ENCODE data around the gene NOP58.

DNA sequence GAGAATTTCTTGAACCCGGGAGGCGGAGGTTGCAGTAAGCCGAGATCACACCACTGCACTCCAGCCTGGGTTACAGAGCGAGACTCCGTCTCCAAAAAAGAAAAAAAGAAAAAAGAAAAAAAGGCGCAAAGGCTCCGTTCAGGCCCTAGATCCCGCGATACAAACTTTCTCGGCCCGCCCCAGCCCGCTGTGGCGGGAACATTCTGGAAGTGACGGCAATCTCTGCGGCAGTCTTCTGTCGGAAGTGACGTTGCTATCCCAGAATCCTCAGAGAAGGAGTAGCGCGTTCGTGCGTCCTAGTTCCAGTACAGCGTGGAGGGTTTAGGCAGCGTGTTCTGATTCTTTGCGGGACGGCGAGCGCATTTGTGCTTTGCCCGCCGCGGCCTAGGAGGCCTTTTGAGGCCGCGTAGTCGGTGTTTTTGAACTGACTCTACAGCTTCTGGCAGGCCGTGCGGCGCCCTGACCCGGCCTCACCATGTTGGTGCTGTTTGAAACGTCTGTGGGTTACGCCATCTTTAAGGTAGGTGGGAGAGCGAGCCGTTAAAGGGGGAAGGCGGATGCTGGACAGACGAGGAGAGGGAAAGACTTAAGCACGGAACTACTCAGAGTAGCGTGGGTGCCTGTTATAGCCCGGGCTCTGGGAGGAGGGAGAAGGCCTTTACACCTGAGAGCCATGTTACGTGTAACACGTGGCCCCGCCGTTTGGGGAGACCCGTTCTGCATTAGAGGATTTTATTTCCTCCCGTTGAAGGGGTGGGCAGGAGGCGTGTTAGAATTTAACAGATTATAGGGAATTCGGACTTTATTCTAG lies at the start of gene NOP58:
- TF ChIP-seq CTCF (IDR thresholded peaks at IDR 0.05) (no peak), POLR2A (IDR thresholded peaks at IDR 0.05) (peak; percentile 82 to 95)

Measured in thyroid gland (tissue), 4 donors.